ENCODE measurements around the gene FANCM.

Gene FANCM

GRCh38 chr14:45227566-45227965 lies 91.8 kb downstream of the FANCM start:
- DNase-seq (ENCODE audit: low spot score), result no peak

DNA sequence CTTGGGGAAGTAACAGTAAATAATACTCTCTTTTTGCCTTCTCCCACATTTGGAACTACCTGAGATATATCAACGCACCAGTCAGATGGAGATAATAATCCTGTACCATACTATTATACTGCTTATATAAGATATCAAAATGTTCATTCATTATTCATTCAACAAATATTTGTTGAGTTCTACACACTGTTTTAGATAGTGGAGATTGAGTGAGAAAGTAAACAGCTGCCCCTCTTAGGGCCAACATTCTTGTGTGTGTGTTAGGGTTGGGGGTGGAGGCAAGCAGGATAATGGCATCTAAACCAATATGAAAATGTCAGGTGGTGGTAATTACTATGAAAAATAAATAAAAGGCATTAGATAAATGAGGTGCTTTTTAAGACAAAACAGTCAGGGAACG lies 103.3 kb downstream of the FANCM start:
- DNase-seq (ENCODE audit: low spot score), result no peak

GRCh38 chr14:45242706-45243105 lies 107.0 kb downstream of the FANCM start:
- no peak for DNase-seq (ENCODE audit: low spot score)

GRCh38 chr14:45246151-45246550 lies 110.4 kb downstream of the FANCM start:
- DNase-seq (ENCODE audit: low spot score), result no peak

GRCh38 chr14:45246691-45247090 lies 111.0 kb downstream of the FANCM start:
- DNase-seq (ENCODE audit: low spot score), result no peak

GRCh38 chr14:45247427-45247826 lies 111.7 kb downstream of the FANCM start:
- DNase-seq (ENCODE audit: low spot score), result no peak

DNA sequence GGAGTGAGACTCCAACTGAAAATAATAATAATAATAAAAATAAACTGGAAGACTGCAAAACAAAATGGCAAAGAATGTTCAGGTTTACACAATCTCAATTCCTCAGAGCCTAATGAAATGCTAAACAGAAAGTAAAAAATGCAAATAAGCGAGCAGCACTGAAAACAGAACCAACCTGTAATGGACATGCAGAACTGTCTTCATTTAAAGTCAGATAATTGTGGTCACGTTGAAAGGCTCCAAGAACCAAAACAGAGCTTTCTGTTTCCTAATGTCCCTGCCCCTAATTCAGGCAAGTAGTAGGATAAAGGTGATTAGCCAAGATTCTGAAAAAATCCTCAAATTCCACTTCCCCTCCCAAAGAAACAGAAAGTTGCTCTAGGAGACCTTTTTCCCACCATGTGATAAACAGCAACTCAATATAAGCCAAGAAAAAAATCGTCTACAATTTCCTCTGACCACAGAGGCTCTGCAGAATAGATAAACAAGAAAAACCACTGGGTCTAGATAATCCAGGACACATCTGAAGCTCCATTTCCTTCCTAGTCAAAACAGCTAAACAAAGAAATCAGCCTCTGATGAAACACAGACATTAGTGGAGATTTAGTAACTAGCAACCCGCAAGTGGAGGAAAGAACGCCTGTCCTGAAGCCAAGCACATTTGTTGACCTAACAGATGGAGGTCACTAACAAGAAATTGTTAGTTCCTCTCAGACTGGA lies 114.3 kb downstream of the FANCM start:
- DNase-seq (ENCODE audit: low spot score), result no peak

Data from HuH-7 (cell line).